Measurements from ENCODE around the gene SUPT3H. TPM values are rescaled to one million over a fixed set of nuclear protein-coding genes. Genes with fewer than 3 reads are reported as not detected.

Gene SUPT3H
- total and polyA plus RNA-seq, 2 of the 13 experiments (the other 11 are each of a cell fraction or from before 2014, with no cell fraction given), result 11.9 to 36.1 TPM

- ChIA-PET CTCF (ENCODE audit: low intra/inter-chr PET ratio, low total read pairs) (no interaction called here), POLR2A (interaction anchor here (1.5 kb wide), 1 partner anchor 578 kb away, joined by 4 read pairs; the partner anchor contains the start of gene SUPT3H)
- H2AFZ ChIP-seq (ENCODE audit: low read length), result no peak overlapping the region
- FAIRE-seq (no peak), ATAC-seq (peak; percentile 34; the same call in 2 of the 3 replicates), DNase-seq (ENCODE audit: low spot score) (peak; percentile 18)
- H3K9ac ChIP-seq (ENCODE audit: insufficient read depth, low read depth, low read length), result no peak overlapping the region
- no peaks in the 10 kb centered on the region for H3K79me2 ChIP-seq (ENCODE audit: insufficient read depth, low read length)
- peaks cover 20% of the 10 kb centered on the region for H3K4me1 ChIP-seq (ENCODE audit: insufficient read depth, low read length)
- in situ Hi-C loops (cut with HindIII; ENCODE audit: extremely low pct_ligation_motif_present, low pct_unique_long_range_greater_than_20kb), result no loop called here
- no peak overlapping the region for H3K4me2 ChIP-seq (ENCODE audit: low read depth, low read length)
- 14% methylated on average over 8 of the region's 8 CpGs for WGBS (ENCODE audit: low lambda C conversion rate)
- H3K27me3 ChIP-seq (ENCODE audit: control insufficient read depth in 1 of 2, insufficient read depth in 2 of 2, low read length in 2 of 2), result peaks cover 0 to 28% of the 10 kb centered on the region in 2 experiments; a peak in 2 of 5 replicates
- no peaks in the 10 kb centered on the region for H3K36me3 ChIP-seq (replicated peaks in 1 of 2; ENCODE audit: control insufficient read depth in 1 of 2, insufficient read depth in 2 of 2, low read length in 2 of 2)
- H3K4me3 ChIP-seq (replicated peaks in 1 of 3; ENCODE audit: insufficient read depth in 1 of 3, low read depth in 2 of 3, low read length in 3 of 3), result no peak overlapping the region
- no peaks in the 10 kb centered on the region for H4K20me1 ChIP-seq (ENCODE audit: insufficient read depth, low read length)
- no peak overlapping the region for H3K27ac ChIP-seq (ENCODE audit: extremely low read length, insufficient read depth, low read length)
- intact Hi-C loops (cut with micrococcal nuclease; ENCODE audit: unreplicated experiment), result no loop called here
- no TSS peak for BruUV-seq (replicated peaks)
- no peaks in the 10 kb centered on the region for H3K9me3 ChIP-seq (ENCODE audit: low read length)
- TF ChIP-seq MAFF (IDR thresholded peaks at IDR 0.05; ENCODE audit: low read depth, low read length) (0 out of 2 replicates have a peak, but pooled peaks have one; percentile 1), SMC3 (IDR thresholded peaks at IDR 0.05; ENCODE audit: low read length) (0 out of 2 replicates have a peak, but pooled peaks have one; percentile 3), MAFK (conservative IDR thresholded peaks at IDR 0.05 in 1 of 2, IDR thresholded peaks at IDR 0.05 in 1 of 2; ENCODE audit: low read length in 2 of 2) (peak in 1 of 2 experiments; percentile 27; a peak in 1 of 4 replicates), MLXIP (CRISPR knock-in tag; IDR thresholded peaks at IDR 0.05; ENCODE audit: borderline replicate concordance) (no peak)
Measured at GRCh38 chr6:44800171-44800783, 577.5 kb downstream of the SUPT3H start.

- in situ Hi-C loops (cut with HindIII; ENCODE audit: extremely low pct_ligation_motif_present, low pct_unique_long_range_greater_than_20kb) (no loop called here), intact Hi-C loops (cut with micrococcal nuclease; ENCODE audit: unreplicated experiment) (no loop called here)
- no TSS peak for BruUV-seq (replicated peaks)
- DNase-seq (ENCODE audit: low spot score) (no peak), ATAC-seq (no peak), FAIRE-seq (no peak)
- Histone ChIP-seq H3K4me1 (ENCODE audit: insufficient read depth, low read length) (peaks cover 12% of the 10 kb centered on the region; the same call in 1 of the 2 replicates), H3K9ac (ENCODE audit: insufficient read depth, low read depth, low read length) (no peak overlapping the region), H3K4me2 (ENCODE audit: low read depth, low read length) (no peak overlapping the region), H4K20me1 (ENCODE audit: insufficient read depth, low read length) (no peaks in the 10 kb centered on the region), H3K27me3 (ENCODE audit: control insufficient read depth in 1 of 2, insufficient read depth in 2 of 2, low read length in 2 of 2) (peaks cover 2 to 52% of the 10 kb centered on the region in 2 experiments; a peak in 3 of 5 replicates), H3K4me3 (replicated peaks in 1 of 3; ENCODE audit: insufficient read depth in 1 of 3, low read depth in 2 of 3, low read length in 3 of 3) (no peak overlapping the region), H2AFZ (ENCODE audit: low read length) (no peak overlapping the region), H3K9me3 (ENCODE audit: low read length) (no peaks in the 10 kb centered on the region), H3K79me2 (ENCODE audit: insufficient read depth, low read length) (no peaks in the 10 kb centered on the region), H3K27ac (ENCODE audit: extremely low read length, insufficient read depth, low read length) (no peak overlapping the region), H3K36me3 (replicated peaks in 1 of 2; ENCODE audit: control insufficient read depth in 1 of 2, insufficient read depth in 2 of 2, low read length in 2 of 2) (no peaks in the 10 kb centered on the region)
- ChIA-PET POLR2A (no interaction called here), CTCF (ENCODE audit: low intra/inter-chr PET ratio, low total read pairs) (no interaction called here)
- 8% methylated on average over 3 of the region's 3 CpGs for WGBS (ENCODE audit: low lambda C conversion rate)
- TF ChIP-seq ZNF781 (CRISPR knock-in tag; IDR thresholded peaks at IDR 0.05; ENCODE audit: borderline replicate concordance, not compliant biosample characterization) (no peak), MXD3 (CRISPR knock-in tag; IDR thresholded peaks at IDR 0.05) (no peak), DNMT3B (CRISPR knock-in tag; conservative IDR thresholded peaks at IDR 0.05) (no peak), ZBTB4 (CRISPR knock-in tag; IDR thresholded peaks at IDR 0.05; ENCODE audit: borderline replicate concordance) (no peak), SOX5 (CRISPR knock-in tag; IDR thresholded peaks at IDR 0.05; ENCODE audit: borderline replicate concordance) (no peak), SP2 (CRISPR knock-in tag; IDR thresholded peaks at IDR 0.05) (no peak)
Measured at GRCh38 chr6:44797746-44798145, 580.0 kb downstream of the SUPT3H start.

Data from HepG2 (cell line).